ENCODE data around the gene CTLA4.
"Not testable (repeated sequence)": the region's sequence is repeated elsewhere in the genome, so short reads cannot be mapped to it uniquely, and the experiment has no call there.

The CTLA4 gene

GRCh38 chr2:203873461-203873860 lies 5.9 kb downstream of the CTLA4 start:
- Histone ChIP-seq H3K27ac (ENCODE audit: insufficient read depth, low read length, poor library complexity, severe bottlenecking) (no peak overlapping the region), H3K36me3 (ENCODE audit: control insufficient read depth, insufficient read depth, low read length) (no peaks in the 10 kb centered on the region), H3K4me1 (ENCODE audit: control insufficient read depth, insufficient read depth, low read length, poor library complexity, severe bottlenecking) (peaks cover 16% of the 10 kb centered on the region), H3K4me3 (ENCODE audit: insufficient read depth, low read depth, low read length, poor library complexity, severe bottlenecking) (no peak overlapping the region), H3K9me3 (ENCODE audit: control insufficient read depth, low read length) (no peaks in the 10 kb centered on the region), H3K27me3 (replicated peaks; ENCODE audit: control insufficient read depth, insufficient read depth, low read length, poor library complexity, severe bottlenecking) (no peaks in the 10 kb centered on the region)
- no peak for DNase-seq

- no peak for DNase-seq
- H3K9me3 ChIP-seq (ENCODE audit: control insufficient read depth, low read length) = no peaks in the 10 kb centered on the region
- H3K4me1 ChIP-seq (ENCODE audit: control insufficient read depth, insufficient read depth, low read length, poor library complexity, severe bottlenecking) = peaks cover 15% of the 10 kb centered on the region
- no peaks in the 10 kb centered on the region for H3K36me3 ChIP-seq (ENCODE audit: control insufficient read depth, insufficient read depth, low read length)
- no peaks in the 10 kb centered on the region for H3K27me3 ChIP-seq (replicated peaks; ENCODE audit: control insufficient read depth, insufficient read depth, low read length, poor library complexity, severe bottlenecking)
- H3K4me3 ChIP-seq (ENCODE audit: insufficient read depth, low read depth, low read length, poor library complexity, severe bottlenecking) = no peak overlapping the region
- peak overlapping the region; percentile 35 for H3K27ac ChIP-seq (ENCODE audit: insufficient read depth, low read length, poor library complexity, severe bottlenecking)
Measured at GRCh38 chr2:203873921-203874631, 6.5 kb downstream of the CTLA4 start.

- Histone ChIP-seq H3K4me3 (ENCODE audit: insufficient read depth, low read depth, low read length, poor library complexity, severe bottlenecking) (no peak overlapping the region), H3K9me3 (ENCODE audit: control insufficient read depth, low read length) (no peaks in the 10 kb centered on the region), H3K36me3 (ENCODE audit: control insufficient read depth, insufficient read depth, low read length) (no peaks in the 10 kb centered on the region), H3K4me1 (ENCODE audit: control insufficient read depth, insufficient read depth, low read length, poor library complexity, severe bottlenecking) (peaks cover 11% of the 10 kb centered on the region), H3K27ac (ENCODE audit: insufficient read depth, low read length, poor library complexity, severe bottlenecking) (no peak overlapping the region), H3K27me3 (replicated peaks; ENCODE audit: control insufficient read depth, insufficient read depth, low read length, poor library complexity, severe bottlenecking) (no peaks in the 10 kb centered on the region)
- DNase-seq = no peak
Measured at GRCh38 chr2:203875471-203875870, 7.9 kb downstream of the CTLA4 start.

GRCh38 chr2:203876328-203876727 lies 8.8 kb downstream of the CTLA4 start:
- Histone ChIP-seq H3K36me3 (ENCODE audit: control insufficient read depth, insufficient read depth, low read length) (no peaks in the 10 kb centered on the region), H3K4me3 (ENCODE audit: insufficient read depth, low read depth, low read length, poor library complexity, severe bottlenecking) (no peak overlapping the region), H3K27me3 (replicated peaks; ENCODE audit: control insufficient read depth, insufficient read depth, low read length, poor library complexity, severe bottlenecking) (no peaks in the 10 kb centered on the region), H3K4me1 (ENCODE audit: control insufficient read depth, insufficient read depth, low read length, poor library complexity, severe bottlenecking) (peaks cover 11% of the 10 kb centered on the region), H3K9me3 (ENCODE audit: control insufficient read depth, low read length) (no peaks in the 10 kb centered on the region), H3K27ac (ENCODE audit: insufficient read depth, low read length, poor library complexity, severe bottlenecking) (no peak overlapping the region)
- no peak for DNase-seq

- H3K4me3 ChIP-seq (ENCODE audit: insufficient read depth, low read depth, low read length, poor library complexity, severe bottlenecking) = no peak overlapping the region
- H3K36me3 ChIP-seq (ENCODE audit: control insufficient read depth, insufficient read depth, low read length) = no peaks in the 10 kb centered on the region
- DNase-seq = no peak
- H3K27ac ChIP-seq (ENCODE audit: insufficient read depth, low read length, poor library complexity, severe bottlenecking) = no peak overlapping the region
- peaks cover 4% of the 10 kb centered on the region for H3K4me1 ChIP-seq (ENCODE audit: control insufficient read depth, insufficient read depth, low read length, poor library complexity, severe bottlenecking)
- no peaks in the 10 kb centered on the region for H3K27me3 ChIP-seq (replicated peaks; ENCODE audit: control insufficient read depth, insufficient read depth, low read length, poor library complexity, severe bottlenecking)
- H3K9me3 ChIP-seq (ENCODE audit: control insufficient read depth, low read length) = no peaks in the 10 kb centered on the region
Measured at GRCh38 chr2:203878063-203878462, 10.5 kb downstream of the CTLA4 start.

- Histone ChIP-seq H3K9me3 (ENCODE audit: control insufficient read depth, low read length) (no peaks in the 10 kb centered on the region), H3K27ac (ENCODE audit: insufficient read depth, low read length, poor library complexity, severe bottlenecking) (no peak overlapping the region), H3K36me3 (ENCODE audit: control insufficient read depth, insufficient read depth, low read length) (no peaks in the 10 kb centered on the region), H3K27me3 (replicated peaks; ENCODE audit: control insufficient read depth, insufficient read depth, low read length, poor library complexity, severe bottlenecking) (no peaks in the 10 kb centered on the region), H3K4me3 (ENCODE audit: insufficient read depth, low read depth, low read length, poor library complexity, severe bottlenecking) (no peak overlapping the region), H3K4me1 (ENCODE audit: control insufficient read depth, insufficient read depth, low read length, poor library complexity, severe bottlenecking) (no peaks in the 10 kb centered on the region)
- DNase-seq = no peak
Measured at GRCh38 chr2:203880557-203881125, 13.1 kb downstream of the CTLA4 start.

GRCh38 chr2:203881185-203881584 lies 13.6 kb downstream of the CTLA4 start:
- not testable (repeated sequence) for DNase-seq; H3K27me3 ChIP-seq (replicated peaks; ENCODE audit: control insufficient read depth, insufficient read depth, low read length, poor library complexity, severe bottlenecking); H3K27ac ChIP-seq (ENCODE audit: insufficient read depth, low read length, poor library complexity, severe bottlenecking); H3K9me3 ChIP-seq (ENCODE audit: control insufficient read depth, low read length); H3K36me3 ChIP-seq (ENCODE audit: control insufficient read depth, insufficient read depth, low read length); H3K4me1 ChIP-seq (ENCODE audit: control insufficient read depth, insufficient read depth, low read length, poor library complexity, severe bottlenecking); H3K4me3 ChIP-seq (ENCODE audit: insufficient read depth, low read depth, low read length, poor library complexity, severe bottlenecking)

GRCh38 chr2:203882551-203882950 lies 15.0 kb downstream of the CTLA4 start:
- Histone ChIP-seq H3K36me3 (ENCODE audit: control insufficient read depth, insufficient read depth, low read length) (no peaks in the 10 kb centered on the region), H3K27ac (ENCODE audit: insufficient read depth, low read length, poor library complexity, severe bottlenecking) (no peak overlapping the region), H3K9me3 (ENCODE audit: control insufficient read depth, low read length) (no peaks in the 10 kb centered on the region), H3K4me1 (ENCODE audit: control insufficient read depth, insufficient read depth, low read length, poor library complexity, severe bottlenecking) (peaks cover 4% of the 10 kb centered on the region), H3K27me3 (replicated peaks; ENCODE audit: control insufficient read depth, insufficient read depth, low read length, poor library complexity, severe bottlenecking) (no peaks in the 10 kb centered on the region), H3K4me3 (ENCODE audit: insufficient read depth, low read depth, low read length, poor library complexity, severe bottlenecking) (no peak overlapping the region)
- no peak for DNase-seq

- no peak for DNase-seq
- Histone ChIP-seq H3K4me3 (ENCODE audit: insufficient read depth, low read depth, low read length, poor library complexity, severe bottlenecking) (no peak overlapping the region), H3K27ac (ENCODE audit: insufficient read depth, low read length, poor library complexity, severe bottlenecking) (no peak overlapping the region), H3K4me1 (ENCODE audit: control insufficient read depth, insufficient read depth, low read length, poor library complexity, severe bottlenecking) (peaks cover 4% of the 10 kb centered on the region), H3K9me3 (ENCODE audit: control insufficient read depth, low read length) (no peaks in the 10 kb centered on the region), H3K27me3 (replicated peaks; ENCODE audit: control insufficient read depth, insufficient read depth, low read length, poor library complexity, severe bottlenecking) (no peaks in the 10 kb centered on the region), H3K36me3 (ENCODE audit: control insufficient read depth, insufficient read depth, low read length) (no peaks in the 10 kb centered on the region)
Measured at GRCh38 chr2:203886661-203887151, 19.1 kb downstream of the CTLA4 start.

- no peaks in the 10 kb centered on the region for H3K9me3 ChIP-seq (ENCODE audit: control insufficient read depth, low read length)
- H3K4me3 ChIP-seq (ENCODE audit: insufficient read depth, low read depth, low read length, poor library complexity, severe bottlenecking) = no peak overlapping the region
- DNase-seq = no peak
- no peak overlapping the region for H3K27ac ChIP-seq (ENCODE audit: insufficient read depth, low read length, poor library complexity, severe bottlenecking)
- no peaks in the 10 kb centered on the region for H3K36me3 ChIP-seq (ENCODE audit: control insufficient read depth, insufficient read depth, low read length)
- peaks cover 4% of the 10 kb centered on the region for H3K4me1 ChIP-seq (ENCODE audit: control insufficient read depth, insufficient read depth, low read length, poor library complexity, severe bottlenecking)
- H3K27me3 ChIP-seq (replicated peaks; ENCODE audit: control insufficient read depth, insufficient read depth, low read length, poor library complexity, severe bottlenecking) = no peaks in the 10 kb centered on the region
Measured at GRCh38 chr2:203887677-203888076, 20.1 kb downstream of the CTLA4 start.
